B cell (primary cell): ENCODE data around the gene ARL6IP4.

Experiments used
- EZH2 ChIP-seq: IDR thresholded peaks from 2 replicates; pipeline ENCODE4 v1.6.1; 2012; ENCODE audit warnings: borderline replicate concordance, low read depth, mild to moderate bottlenecking, moderate library complexity, low read length; ENCODE audit not compliant: insufficient read depth, poor library complexity, severe bottlenecking
- TF ChIP-seq, protein P1 (sequence below): fragments of 200-600 bp; IDR thresholded peaks from one replicate; pipeline ENCODE4 v1.8.0; 2022; ENCODE audit warnings: antibody characterized with exemption, mild to moderate bottlenecking

DNA sequence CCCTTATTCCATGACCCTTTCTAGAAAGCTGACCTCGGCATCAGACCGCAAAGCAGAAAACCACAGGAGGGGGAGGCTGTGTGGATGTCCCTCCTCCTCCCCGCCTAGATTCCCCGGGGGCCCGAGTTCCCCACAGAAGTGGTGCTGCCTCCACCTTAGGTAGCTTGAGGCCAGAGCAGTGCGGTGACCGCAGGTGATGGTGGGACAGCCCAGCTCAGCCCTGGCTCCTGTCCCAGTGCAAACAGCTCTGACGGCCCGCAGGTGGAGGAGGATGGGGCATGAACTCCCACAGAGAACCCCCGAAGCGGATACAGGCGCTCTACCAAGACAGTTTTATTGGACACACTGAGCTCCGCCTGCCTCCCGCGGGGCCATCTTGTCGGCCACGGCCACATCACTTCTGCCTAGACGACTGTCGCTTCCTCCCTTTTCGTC is 19.5 kb downstream of the ARL6IP4 start:
- TF ChIP-seq, protein P1, sequence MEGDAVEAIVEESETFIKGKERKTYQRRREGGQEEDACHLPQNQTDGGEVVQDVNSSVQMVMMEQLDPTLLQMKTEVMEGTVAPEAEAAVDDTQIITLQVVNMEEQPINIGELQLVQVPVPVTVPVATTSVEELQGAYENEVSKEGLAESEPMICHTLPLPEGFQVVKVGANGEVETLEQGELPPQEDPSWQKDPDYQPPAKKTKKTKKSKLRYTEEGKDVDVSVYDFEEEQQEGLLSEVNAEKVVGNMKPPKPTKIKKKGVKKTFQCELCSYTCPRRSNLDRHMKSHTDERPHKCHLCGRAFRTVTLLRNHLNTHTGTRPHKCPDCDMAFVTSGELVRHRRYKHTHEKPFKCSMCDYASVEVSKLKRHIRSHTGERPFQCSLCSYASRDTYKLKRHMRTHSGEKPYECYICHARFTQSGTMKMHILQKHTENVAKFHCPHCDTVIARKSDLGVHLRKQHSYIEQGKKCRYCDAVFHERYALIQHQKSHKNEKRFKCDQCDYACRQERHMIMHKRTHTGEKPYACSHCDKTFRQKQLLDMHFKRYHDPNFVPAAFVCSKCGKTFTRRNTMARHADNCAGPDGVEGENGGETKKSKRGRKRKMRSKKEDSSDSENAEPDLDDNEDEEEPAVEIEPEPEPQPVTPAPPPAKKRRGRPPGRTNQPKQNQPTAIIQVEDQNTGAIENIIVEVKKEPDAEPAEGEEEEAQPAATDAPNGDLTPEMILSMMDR: no peak
- TF ChIP-seq EZH2: no peak
